GM23338 (cell line): ENCODE data around the gene KCTD1. TPM values are rescaled to one million over a fixed set of nuclear protein-coding genes. Genes with fewer than 3 reads are reported as not detected.

Source experiments
- ATAC-seq: fragments of 200-7000 bp; cut with Tn5 transposase; 3 replicates; pipeline ENCODE4 v1.9.1; 2020
- DNase-seq: peaks from one replicate; pipeline ENCODE4 v3.0.0-alpha.2; 2015; ENCODE audit warnings: low spot score
- H2AFZ ChIP-seq: fragments of 200-600 bp; sonication (generic); 2 replicates; pipeline ENCODE4 v1.8.0; 2016; ENCODE audit warnings: antibody characterized with exemption, mild to moderate bottlenecking, moderate library complexity
- H3F3A ChIP-seq: fragments of 200-600 bp; sonication (generic); replicated peaks from 2 replicates; pipeline ENCODE4 v1.8.0; 2017; ENCODE audit warnings: antibody characterized with exemption, mixed run types, low read depth
- H3K27ac ChIP-seq: fragments of 200-600 bp; sonication (generic); 2 replicates; pipeline ENCODE4 v1.6.1; 2016; ENCODE audit warnings: low read depth
- H3K27me3 ChIP-seq: fragments of 200-600 bp; sonication (generic); 2 replicates; pipeline ENCODE4 v1.8.0; 2016; ENCODE audit warnings: mild to moderate bottlenecking, mixed run types, moderate library complexity; ENCODE audit not compliant: insufficient read depth
- H3K36me3 ChIP-seq: fragments of 200-600 bp; sonication (generic); 2 replicates; pipeline ENCODE4 v1.8.0; 2016; ENCODE audit warnings: mild to moderate bottlenecking; ENCODE audit not compliant: insufficient read depth
- H3K4me1 ChIP-seq: fragments of 200-600 bp; sonication (generic); 2 replicates; pipeline ENCODE4 v1.8.0; 2016; ENCODE audit warnings: mild to moderate bottlenecking, moderate library complexity; ENCODE audit not compliant: insufficient read depth
- H3K4me2 ChIP-seq: fragments of 200-600 bp; sonication (generic); 2 replicates; pipeline ENCODE4 v1.7.1; 2017; ENCODE audit warnings: mixed run types
- H3K4me3 ChIP-seq: fragments of 200-600 bp; sonication (generic); 2 replicates; pipeline ENCODE4 v1.6.1; 2016; ENCODE audit warnings: mixed run types
- H3K79me2 ChIP-seq: fragments of 200-600 bp; sonication (generic); replicated peaks from 2 replicates; pipeline ENCODE4 v1.8.0; 2017; ENCODE audit warnings: mild to moderate bottlenecking; ENCODE audit not compliant: insufficient read depth
- H3K9me2 ChIP-seq: fragments of 200-600 bp; sonication (generic); 2 replicates; pipeline ENCODE4 v1.8.0; 2017; ENCODE audit not compliant: insufficient read depth
- H4K20me1 ChIP-seq: fragments of 200-600 bp; sonication (generic); replicated peaks from 2 replicates; pipeline ENCODE4 v1.8.0; 2017; ENCODE audit warnings: mild to moderate bottlenecking; ENCODE audit not compliant: insufficient read depth
- H3K27ac Mint-ChIP-seq: 2 replicates; pipeline ENCODE4 v1.8.0; 2020; ENCODE audit warnings: inconsistent platforms, mild to moderate bottlenecking, moderate library complexity, mixed read lengths
- H3K27me3 Mint-ChIP-seq: 3 replicates; pipeline ENCODE4 v1.8.0; 2022; ENCODE audit warnings: low read depth, mild to moderate bottlenecking, moderate library complexity, mixed read lengths, inconsistent platforms; ENCODE audit not compliant: insufficient read depth, poor library complexity
- H3K36me3 Mint-ChIP-seq: 3 replicates; pipeline ENCODE4 v1.8.0; 2021; ENCODE audit warnings: low read depth, mild to moderate bottlenecking, inconsistent platforms, moderate library complexity, mixed read lengths
- H3K4me1 Mint-ChIP-seq: 3 replicates; pipeline ENCODE4 v1.8.0; 2020; ENCODE audit warnings: mild to moderate bottlenecking, inconsistent platforms, mixed read lengths
- H3K4me3 Mint-ChIP-seq: 3 replicates; pipeline ENCODE4 v1.8.0; 2021; ENCODE audit warnings: moderate library complexity, mild to moderate bottlenecking, inconsistent platforms, mixed read lengths
- H3K9me3 Mint-ChIP-seq: 3 replicates; pipeline ENCODE4 v1.8.0; 2020; ENCODE audit warnings: moderate library complexity, mild to moderate bottlenecking, inconsistent platforms, mixed read lengths
- CREB1 ChIP-seq: fragments of 250-450 bp; sonication (Bioruptor Pico); IDR thresholded peaks from 2 replicates; pipeline ENCODE4 v1.5.0; 2020; ENCODE audit warnings: low read depth, mild to moderate bottlenecking, moderate library complexity
- CTCF ChIP-seq, 2 experiments: fragments of 200-600 bp in 1 of 2; sonication (generic) in 1 of 2; conservative IDR thresholded peaks; 2 replicates each; pipeline versions ENCODE4 v1.5.1 to v1.6.1; 2016 to 2017; ENCODE audit warnings: antibody characterized with exemption in 2 of 2, low read depth in 2 of 2, mild to moderate bottlenecking in 2 of 2, moderate library complexity in 1 of 2
- ETS1 ChIP-seq: IDR thresholded peaks from 2 replicates; pipeline ENCODE4 v1.6.1; 2016; ENCODE audit warnings: antibody characterized with exemption
- EZH2 ChIP-seq: fragments of 200-600 bp; sonication (generic); IDR thresholded peaks from one replicate; pipeline ENCODE4 v1.8.0; 2017; ENCODE audit warnings: antibody characterized with exemption, mild to moderate bottlenecking, low read depth; ENCODE audit not compliant: unreplicated experiment
- EZH2phosphoT487 ChIP-seq: fragments of 200-600 bp; sonication (generic); IDR thresholded peaks from one replicate; pipeline ENCODE4 v1.8.1; 2018; ENCODE audit warnings: antibody characterized with exemption; ENCODE audit not compliant: unreplicated experiment
- JUNB ChIP-seq: IDR thresholded peaks from one replicate; pipeline ENCODE4 v1.6.1; 2016; ENCODE audit warnings: antibody characterized with exemption; ENCODE audit not compliant: unreplicated experiment
- NANOG ChIP-seq: IDR thresholded peaks from 2 replicates; pipeline ENCODE4 v1.6.1; 2016; ENCODE audit warnings: antibody characterized with exemption, borderline replicate concordance
- POLR2AphosphoS5 ChIP-seq: IDR thresholded peaks from 2 replicates; pipeline ENCODE4 v1.6.1; 2016; ENCODE audit warnings: antibody characterized with exemption, low read depth
- REST ChIP-seq: IDR thresholded peaks from one replicate; pipeline ENCODE4 v1.6.1; 2018; ENCODE audit warnings: antibody characterized with exemption; ENCODE audit not compliant: unreplicated experiment
- STAT1 ChIP-seq: IDR thresholded peaks from one replicate; pipeline ENCODE4 v1.6.1; 2016; ENCODE audit warnings: antibody characterized with exemption; ENCODE audit not compliant: unreplicated experiment
- ZNF114 ChIP-seq: fragments of 250-450 bp; sonication (Bioruptor Pico); IDR thresholded peaks from 2 replicates; pipeline ENCODE4 v1.5.0; 2020; ENCODE audit warnings: mild to moderate bottlenecking, moderate library complexity
- ZNF331 ChIP-seq: fragments of 250-450 bp; sonication (Bioruptor Pico); IDR thresholded peaks from 2 replicates; pipeline ENCODE4 v1.5.0; 2020; ENCODE audit warnings: low read depth, mild to moderate bottlenecking, moderate library complexity
- polyA plus RNA-seq: library from polyadenylated mRNA; unstranded; fragments of >200 nt; fragmentation: Nextera tagmentation; extraction: Ambion mirVana; gene quantifications from 2 replicates; pipeline ENCODE4 v1.2.1, GENCODE V29; 2016
- total RNA-seq: library from RNA; depleted of rRNA; stranded (reverse); fragments of >200 nt; shearing (Covaris generic); gene quantifications from 2 replicates; pipeline ENCODE4 v1.2.3, GENCODE V29; 2014

The KCTD1 gene
- total and polyA plus RNA-seq, 2 experiments from 2014 or later, result 7.1 to 20.5 TPM

- peaks cover 43% of the 10 kb centered on the region for H3K27me3 ChIP-seq
- H4K20me1 ChIP-seq, result peaks cover 21% of the 10 kb centered on the region; the same call in 1 of the 2 replicates
- no peak overlapping the region for H3K4me3 ChIP-seq
- peaks cover 29% of the 10 kb centered on the region for H3K4me1 ChIP-seq
- Mint-ChIP-seq H3K36me3 (0 out of 3 replicates have a peak, but pooled peaks cover 5% of the 10 kb centered on the region), H3K4me1 (peaks cover 37% of the 10 kb centered on the region), H3K27ac (no peak overlapping the region), H3K27me3 (peaks cover 23% of the 10 kb centered on the region), H3K9me3 (no peaks in the 10 kb centered on the region; the same call in 2 of the 3 replicates), H3K4me3 (no peak overlapping the region)
- peaks cover 49% of the 10 kb centered on the region for H3K79me2 ChIP-seq
- no peaks in the 10 kb centered on the region for H3K36me3 ChIP-seq
- H3F3A ChIP-seq, result no peaks in the 10 kb centered on the region; the same call in 1 of the 2 replicates
- H3K4me2 ChIP-seq, result no peak overlapping the region
- no peak for DNase-seq
- no peak for ATAC-seq
- no peak for TF ChIP-seq ETS1
- TF ChIP-seq EZH2, result no peak
- no peak for TF ChIP-seq POLR2AphosphoS5
- TF ChIP-seq STAT1, result no peak
- no peak for TF ChIP-seq REST
- no peak for TF ChIP-seq EZH2phosphoT487
- no peak for TF ChIP-seq ZNF114 (CRISPR knock-in tag)
- TF ChIP-seq ZNF331 (CRISPR knock-in tag), result no peak
- no peak for TF ChIP-seq JUNB
- no peak overlapping the region for H2AFZ ChIP-seq
- H3K9me2 ChIP-seq, result no peaks in the 10 kb centered on the region
- no peak overlapping the region for H3K27ac ChIP-seq
These were observed 5.0 kb downstream of the KCTD1 start for GRCh38 chr18:26543373-26543772.

- Histone ChIP-seq H3K4me2 (no peak overlapping the region), H3K4me1 (peaks cover 14% of the 10 kb centered on the region), H2AFZ (no peak overlapping the region), H4K20me1 (peaks cover 13% of the 10 kb centered on the region; the same call in 1 of the 2 replicates), H3K27me3 (peaks cover 12% of the 10 kb centered on the region), H3K36me3 (no peaks in the 10 kb centered on the region), H3K4me3 (no peak overlapping the region), H3K79me2 (peaks cover 39% of the 10 kb centered on the region), H3K27ac (no peak overlapping the region), H3K9me2 (no peaks in the 10 kb centered on the region), H3F3A (no peaks in the 10 kb centered on the region)
- Mint-ChIP-seq H3K4me1 (peaks cover 22% of the 10 kb centered on the region), H3K36me3 (no peaks in the 10 kb centered on the region), H3K27me3 (no peaks in the 10 kb centered on the region), H3K4me3 (no peak overlapping the region), H3K27ac (no peak overlapping the region), H3K9me3 (no peaks in the 10 kb centered on the region)
- peak; percentile 41 for DNase-seq
- ATAC-seq, result peak; percentile 66
- TF ChIP-seq EZH2 (no peak), CREB1 (CRISPR knock-in tag) (no peak), POLR2AphosphoS5 (no peak), ZNF114 (CRISPR knock-in tag) (no peak), STAT1 (no peak), ETS1 (no peak), CTCF (conservative IDR thresholded peaks at IDR 0.05; ENCODE audit: low read depth in 2 of 2) (no peak), ZNF331 (CRISPR knock-in tag) (no peak), JUNB (no peak), NANOG (no peak), EZH2phosphoT487 (no peak)
These were observed 8.2 kb downstream of the KCTD1 start for GRCh38 chr18:26540043-26540628.
